WTC11 (cell line): ENCODE data around the gene CTLA4. TPM values are rescaled to one million over a fixed set of nuclear protein-coding genes. Genes with fewer than 3 reads are reported as not detected.

Experiments
- ATAC-seq: fragments of 200-7000 bp; cut with Tn5 transposase; 2 replicates; pipeline ENCODE4 v1.10.0; 2021; ENCODE audit warnings: mild to moderate bottlenecking, moderate library complexity
- CTCF ChIA-PET: fragments of 300-600 bp; sonication (Branson Sonifier 250); formaldehyde crosslinking; loops from one replicate; lab custom pipeline; 2021; ENCODE audit warnings: antibody characterized with exemption; lab: Charles Lee
- POLR2A ChIA-PET: fragments of 350-600 bp; sonication (Branson Sonifier 250); formaldehyde crosslinking; loops from one replicate; lab custom pipeline; 2021; ENCODE audit warnings: antibody characterized with exemption; lab: Charles Lee
- DNase-seq: peaks from one replicate; pipeline ENCODE4 v3.0.0; 2021; ENCODE audit warnings: low spot score
- H3K27ac Mint-ChIP-seq: 2 replicates; pipeline ENCODE4 v1.8.0; 2021; ENCODE audit warnings: mixed read lengths
- H3K27me3 Mint-ChIP-seq: 2 replicates; pipeline ENCODE4 v1.8.0; 2021; ENCODE audit warnings: low read depth, mild to moderate bottlenecking, moderate library complexity, mixed read lengths
- H3K36me3 Mint-ChIP-seq: 2 replicates; pipeline ENCODE4 v1.8.0; 2021; ENCODE audit warnings: mixed read lengths
- H3K4me1 Mint-ChIP-seq: 2 replicates; pipeline ENCODE4 v1.8.0; 2022; ENCODE audit warnings: mixed read lengths
- H3K4me3 Mint-ChIP-seq: 2 replicates; pipeline ENCODE4 v1.8.0; 2021; ENCODE audit warnings: mild to moderate bottlenecking, moderate library complexity, mixed read lengths
- H3K9me3 Mint-ChIP-seq: 2 replicates; pipeline ENCODE4 v1.8.0; 2021; ENCODE audit warnings: mixed read lengths
- ATF1 ChIP-seq: sonication (generic); formaldehyde crosslinking; IDR thresholded peaks from 2 replicates; pipeline ENCODE4 v1.8.1; 2023; ENCODE audit warnings: mild to moderate bottlenecking, moderate library complexity, missing genetic modification reagents
- ETV6 ChIP-seq: sonication (generic); formaldehyde crosslinking; IDR thresholded peaks from 2 replicates; pipeline ENCODE4 v1.8.1; 2022; ENCODE audit warnings: mild to moderate bottlenecking, missing genetic modification reagents
- FOXP1 ChIP-seq: sonication (generic); formaldehyde crosslinking; IDR thresholded peaks from 2 replicates; pipeline ENCODE4 v1.8.0; 2022; ENCODE audit warnings: missing genetic modification reagents, mild to moderate bottlenecking, moderate library complexity, borderline replicate concordance
- GTF2I ChIP-seq: fragments of 250-450 bp; sonication (Bioruptor Pico); conservative IDR thresholded peaks from 2 replicates; pipeline ENCODE4 v1.4.0; 2021; ENCODE audit warnings: mild to moderate bottlenecking
- HMGA2 ChIP-seq: fragments of 250-450 bp; sonication (Bioruptor Pico); IDR thresholded peaks from 2 replicates; pipeline ENCODE4 v1.4.0; 2021; ENCODE audit warnings: mild to moderate bottlenecking, moderate library complexity
- IRF2 ChIP-seq: sonication (generic); formaldehyde crosslinking; IDR thresholded peaks from 2 replicates; pipeline ENCODE4 v1.8.0; 2022; ENCODE audit warnings: low read depth, missing genetic modification reagents, borderline replicate concordance
- JUN ChIP-seq: sonication (generic); formaldehyde crosslinking; IDR thresholded peaks from 2 replicates; pipeline ENCODE4 v1.8.0; 2023; ENCODE audit warnings: mild to moderate bottlenecking, missing genetic modification reagents
- MYBL2 ChIP-seq: sonication (generic); formaldehyde crosslinking; IDR thresholded peaks from 2 replicates; pipeline ENCODE4 v1.8.1; 2023; ENCODE audit warnings: mild to moderate bottlenecking, moderate library complexity, missing genetic modification reagents
- NFE2L1 ChIP-seq: sonication (generic); formaldehyde crosslinking; IDR thresholded peaks from 2 replicates; pipeline ENCODE4 v1.8.1; 2023; ENCODE audit warnings: missing genetic modification reagents
- NFYB ChIP-seq: sonication (generic); formaldehyde crosslinking; conservative IDR thresholded peaks from 2 replicates; pipeline ENCODE4 v1.8.0; 2022; ENCODE audit warnings: low read depth, missing genetic modification reagents
- NR2C2 ChIP-seq: sonication (generic); formaldehyde crosslinking; IDR thresholded peaks from 2 replicates; pipeline ENCODE4 v1.8.0; 2022; ENCODE audit warnings: mild to moderate bottlenecking, missing genetic modification reagents
- OVOL2 ChIP-seq: fragments of 250-450 bp; sonication (Bioruptor Pico); IDR thresholded peaks from 2 replicates; pipeline ENCODE4 v1.9.0; 2021; ENCODE audit warnings: mild to moderate bottlenecking, borderline replicate concordance
- RELA ChIP-seq: sonication (generic); formaldehyde crosslinking; IDR thresholded peaks from 2 replicates; pipeline ENCODE4 v1.8.1; 2022; ENCODE audit warnings: missing genetic modification reagents, mild to moderate bottlenecking, borderline replicate concordance
- SMAD4 ChIP-seq: sonication (generic); formaldehyde crosslinking; IDR thresholded peaks from 2 replicates; pipeline ENCODE4 v1.8.0; 2022; ENCODE audit warnings: mild to moderate bottlenecking, missing genetic modification reagents
- TP53 ChIP-seq: sonication (generic); formaldehyde crosslinking; IDR thresholded peaks from 2 replicates; pipeline ENCODE4 v1.8.1; 2023; ENCODE audit warnings: mild to moderate bottlenecking, missing genetic modification reagents
- ZNF121 ChIP-seq: sonication (generic); formaldehyde crosslinking; IDR thresholded peaks from 2 replicates; pipeline ENCODE4 v1.8.0; 2023; ENCODE audit warnings: missing genetic modification reagents
- total RNA-seq: library from RNA; stranded (reverse); gene quantifications from 3 replicates; pipeline ENCODE4 v1.2.3, GENCODE V29; 2021
- TF ChIP-seq, protein P1 (sequence below): sonication (generic); formaldehyde crosslinking; IDR thresholded peaks from 2 replicates; pipeline ENCODE4 v1.8.1; 2022; ENCODE audit warnings: low read depth, mild to moderate bottlenecking, moderate library complexity, missing genetic modification reagents, borderline replicate concordance
- TF ChIP-seq, protein P2 (sequence below): fragments of 250-450 bp; sonication (Bioruptor Pico); IDR thresholded peaks from 2 replicates; pipeline ENCODE4 v1.9.0; 2021; ENCODE audit warnings: mild to moderate bottlenecking, borderline replicate concordance
- TF ChIP-seq, protein P3 (sequence below): sonication (generic); formaldehyde crosslinking; IDR thresholded peaks from 2 replicates; pipeline ENCODE4 v1.8.0; 2023; ENCODE audit warnings: mild to moderate bottlenecking, missing genetic modification reagents
- TF ChIP-seq, protein P4 (sequence below): fragments of 250-450 bp; sonication (Bioruptor Pico); IDR thresholded peaks from 2 replicates; pipeline ENCODE4 v1.9.0; 2021; ENCODE audit warnings: mild to moderate bottlenecking
- TF ChIP-seq, protein P5 (sequence below): sonication (generic); formaldehyde crosslinking; IDR thresholded peaks from 2 replicates; pipeline ENCODE4 v1.8.0; 2022; ENCODE audit warnings: missing genetic modification reagents
- TF ChIP-seq, protein P6 (sequence below): sonication (generic); formaldehyde crosslinking; IDR thresholded peaks from 2 replicates; pipeline ENCODE4 v1.8.1; 2022; ENCODE audit warnings: low read depth, missing genetic modification reagents, borderline replicate concordance

Gene CTLA4
- total RNA-seq, 1 experiment from 2014 or later: 0.31 TPM

DNA sequence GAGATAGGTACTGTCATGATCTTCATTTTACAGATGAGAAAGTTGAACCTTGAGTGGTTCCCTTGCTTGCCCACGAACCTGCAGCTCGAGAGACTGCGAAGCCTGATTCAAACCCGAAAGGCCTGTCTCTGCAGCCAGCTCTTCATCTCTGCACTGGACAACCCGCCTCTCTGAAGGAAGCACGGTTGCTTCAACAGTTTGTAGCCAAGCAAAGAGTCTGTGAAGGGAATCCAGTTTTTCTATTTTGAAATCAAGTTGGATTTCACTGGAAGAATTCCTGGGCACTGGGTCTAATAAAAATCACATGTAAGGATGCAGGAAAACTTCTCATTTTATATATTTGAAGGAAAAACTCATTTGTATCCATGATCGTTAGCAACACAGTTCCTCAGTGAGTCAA is 47.7 kb downstream of the CTLA4 start:
- ATAC-seq: no peak
- CTCF ChIA-PET: interaction anchor here (1.0 kb wide), 1 partner anchor 68 kb away, joined by 5 read pairs; no protein-coding TSS in a partner anchor
- no peak overlapping the region for H3K27ac Mint-ChIP-seq
- no peak overlapping the region for H3K4me3 Mint-ChIP-seq
- TF ChIP-seq ZNF121 (CRISPR knock-in tag) (no peak), MYBL2 (CRISPR knock-in tag) (no peak), FOXP1 (CRISPR knock-in tag) (no peak), TP53 (no peak), HMGA2 (no peak), SMAD4 (no peak), JUN (no peak), NFE2L1 (CRISPR knock-in tag) (no peak), RELA (CRISPR knock-in tag) (no peak)
- TF ChIP-seq, protein P1, sequence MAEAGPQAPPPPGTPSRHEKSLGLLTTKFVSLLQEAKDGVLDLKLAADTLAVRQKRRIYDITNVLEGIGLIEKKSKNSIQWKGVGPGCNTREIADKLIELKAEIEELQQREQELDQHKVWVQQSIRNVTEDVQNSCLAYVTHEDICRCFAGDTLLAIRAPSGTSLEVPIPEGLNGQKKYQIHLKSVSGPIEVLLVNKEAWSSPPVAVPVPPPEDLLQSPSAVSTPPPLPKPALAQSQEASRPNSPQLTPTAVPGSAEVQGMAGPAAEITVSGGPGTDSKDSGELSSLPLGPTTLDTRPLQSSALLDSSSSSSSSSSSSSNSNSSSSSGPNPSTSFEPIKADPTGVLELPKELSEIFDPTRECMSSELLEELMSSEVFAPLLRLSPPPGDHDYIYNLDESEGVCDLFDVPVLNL (CRISPR knock-in tag): no peak
- TF ChIP-seq, all 79 proteins: peak for 0
- peaks cover 13% of the 10 kb centered on the region for H3K4me1 Mint-ChIP-seq
- H3K9me3 Mint-ChIP-seq: no peaks in the 10 kb centered on the region
- no peak for DNase-seq
- H3K27me3 Mint-ChIP-seq: no peaks in the 10 kb centered on the region; the same call in 1 of the 2 replicates
- POLR2A ChIA-PET: no interaction called here
- H3K36me3 Mint-ChIP-seq: no peaks in the 10 kb centered on the region

DNA sequence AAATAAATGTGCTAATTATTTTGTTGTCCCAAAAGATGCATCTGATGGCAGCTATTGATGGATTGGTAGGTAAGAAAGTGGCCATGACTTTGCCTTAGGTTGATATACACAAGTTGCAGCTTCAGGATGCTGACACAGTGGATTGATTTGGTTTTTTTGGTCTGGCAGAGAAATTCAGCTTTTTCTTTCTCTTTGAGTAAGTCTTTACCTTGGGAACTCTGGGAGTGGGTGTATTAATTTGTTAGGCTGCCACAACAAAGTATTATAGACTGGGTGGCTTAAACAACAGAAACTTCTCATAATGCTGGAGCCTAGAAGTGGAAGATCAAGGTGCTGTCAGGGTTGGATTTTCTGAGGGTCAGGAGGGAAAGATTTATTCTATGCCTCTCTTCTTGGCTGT is 49.2 kb downstream of the CTLA4 start:
- ATAC-seq: no peak
- CTCF ChIA-PET: no interaction called here

More for the DNA sequence above, 49.2 kb downstream of the CTLA4 start:
- no peak for DNase-seq
- POLR2A ChIA-PET: no interaction called here
- Mint-ChIP-seq H3K4me3 (no peak overlapping the region), H3K4me1 (peaks cover 13% of the 10 kb centered on the region), H3K27ac (no peak overlapping the region), H3K9me3 (no peaks in the 10 kb centered on the region), H3K36me3 (no peaks in the 10 kb centered on the region), H3K27me3 (no peaks in the 10 kb centered on the region; the same call in 1 of the 2 replicates)
- TF ChIP-seq, protein P2, sequence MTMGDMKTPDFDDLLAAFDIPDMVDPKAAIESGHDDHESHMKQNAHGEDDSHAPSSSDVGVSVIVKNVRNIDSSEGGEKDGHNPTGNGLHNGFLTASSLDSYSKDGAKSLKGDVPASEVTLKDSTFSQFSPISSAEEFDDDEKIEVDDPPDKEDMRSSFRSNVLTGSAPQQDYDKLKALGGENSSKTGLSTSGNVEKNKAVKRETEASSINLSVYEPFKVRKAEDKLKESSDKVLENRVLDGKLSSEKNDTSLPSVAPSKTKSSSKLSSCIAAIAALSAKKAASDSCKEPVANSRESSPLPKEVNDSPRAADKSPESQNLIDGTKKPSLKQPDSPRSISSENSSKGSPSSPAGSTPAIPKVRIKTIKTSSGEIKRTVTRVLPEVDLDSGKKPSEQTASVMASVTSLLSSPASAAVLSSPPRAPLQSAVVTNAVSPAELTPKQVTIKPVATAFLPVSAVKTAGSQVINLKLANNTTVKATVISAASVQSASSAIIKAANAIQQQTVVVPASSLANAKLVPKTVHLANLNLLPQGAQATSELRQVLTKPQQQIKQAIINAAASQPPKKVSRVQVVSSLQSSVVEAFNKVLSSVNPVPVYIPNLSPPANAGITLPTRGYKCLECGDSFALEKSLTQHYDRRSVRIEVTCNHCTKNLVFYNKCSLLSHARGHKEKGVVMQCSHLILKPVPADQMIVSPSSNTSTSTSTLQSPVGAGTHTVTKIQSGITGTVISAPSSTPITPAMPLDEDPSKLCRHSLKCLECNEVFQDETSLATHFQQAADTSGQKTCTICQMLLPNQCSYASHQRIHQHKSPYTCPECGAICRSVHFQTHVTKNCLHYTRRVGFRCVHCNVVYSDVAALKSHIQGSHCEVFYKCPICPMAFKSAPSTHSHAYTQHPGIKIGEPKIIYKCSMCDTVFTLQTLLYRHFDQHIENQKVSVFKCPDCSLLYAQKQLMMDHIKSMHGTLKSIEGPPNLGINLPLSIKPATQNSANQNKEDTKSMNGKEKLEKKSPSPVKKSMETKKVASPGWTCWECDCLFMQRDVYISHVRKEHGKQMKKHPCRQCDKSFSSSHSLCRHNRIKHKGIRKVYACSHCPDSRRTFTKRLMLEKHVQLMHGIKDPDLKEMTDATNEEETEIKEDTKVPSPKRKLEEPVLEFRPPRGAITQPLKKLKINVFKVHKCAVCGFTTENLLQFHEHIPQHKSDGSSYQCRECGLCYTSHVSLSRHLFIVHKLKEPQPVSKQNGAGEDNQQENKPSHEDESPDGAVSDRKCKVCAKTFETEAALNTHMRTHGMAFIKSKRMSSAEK: no peak
- TF ChIP-seq TP53: no peak
- no peak for TF ChIP-seq NFYB (CRISPR knock-in tag)
- TF ChIP-seq, protein P3, sequence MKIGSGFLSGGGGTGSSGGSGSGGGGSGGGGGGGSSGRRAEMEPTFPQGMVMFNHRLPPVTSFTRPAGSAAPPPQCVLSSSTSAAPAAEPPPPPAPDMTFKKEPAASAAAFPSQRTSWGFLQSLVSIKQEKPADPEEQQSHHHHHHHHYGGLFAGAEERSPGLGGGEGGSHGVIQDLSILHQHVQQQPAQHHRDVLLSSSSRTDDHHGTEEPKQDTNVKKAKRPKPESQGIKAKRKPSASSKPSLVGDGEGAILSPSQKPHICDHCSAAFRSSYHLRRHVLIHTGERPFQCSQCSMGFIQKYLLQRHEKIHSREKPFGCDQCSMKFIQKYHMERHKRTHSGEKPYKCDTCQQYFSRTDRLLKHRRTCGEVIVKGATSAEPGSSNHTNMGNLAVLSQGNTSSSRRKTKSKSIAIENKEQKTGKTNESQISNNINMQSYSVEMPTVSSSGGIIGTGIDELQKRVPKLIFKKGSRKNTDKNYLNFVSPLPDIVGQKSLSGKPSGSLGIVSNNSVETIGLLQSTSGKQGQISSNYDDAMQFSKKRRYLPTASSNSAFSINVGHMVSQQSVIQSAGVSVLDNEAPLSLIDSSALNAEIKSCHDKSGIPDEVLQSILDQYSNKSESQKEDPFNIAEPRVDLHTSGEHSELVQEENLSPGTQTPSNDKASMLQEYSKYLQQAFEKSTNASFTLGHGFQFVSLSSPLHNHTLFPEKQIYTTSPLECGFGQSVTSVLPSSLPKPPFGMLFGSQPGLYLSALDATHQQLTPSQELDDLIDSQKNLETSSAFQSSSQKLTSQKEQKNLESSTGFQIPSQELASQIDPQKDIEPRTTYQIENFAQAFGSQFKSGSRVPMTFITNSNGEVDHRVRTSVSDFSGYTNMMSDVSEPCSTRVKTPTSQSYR (CRISPR knock-in tag): no peak
- no peak for TF ChIP-seq NR2C2
- TF ChIP-seq, protein P4, sequence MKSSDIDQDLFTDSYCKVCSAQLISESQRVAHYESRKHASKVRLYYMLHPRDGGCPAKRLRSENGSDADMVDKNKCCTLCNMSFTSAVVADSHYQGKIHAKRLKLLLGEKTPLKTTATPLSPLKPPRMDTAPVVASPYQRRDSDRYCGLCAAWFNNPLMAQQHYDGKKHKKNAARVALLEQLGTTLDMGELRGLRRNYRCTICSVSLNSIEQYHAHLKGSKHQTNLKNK: no peak
- no peak for TF ChIP-seq ETV6 (CRISPR knock-in tag)
- no peak for TF ChIP-seq IRF2 (CRISPR knock-in tag)
- TF ChIP-seq, protein P5, sequence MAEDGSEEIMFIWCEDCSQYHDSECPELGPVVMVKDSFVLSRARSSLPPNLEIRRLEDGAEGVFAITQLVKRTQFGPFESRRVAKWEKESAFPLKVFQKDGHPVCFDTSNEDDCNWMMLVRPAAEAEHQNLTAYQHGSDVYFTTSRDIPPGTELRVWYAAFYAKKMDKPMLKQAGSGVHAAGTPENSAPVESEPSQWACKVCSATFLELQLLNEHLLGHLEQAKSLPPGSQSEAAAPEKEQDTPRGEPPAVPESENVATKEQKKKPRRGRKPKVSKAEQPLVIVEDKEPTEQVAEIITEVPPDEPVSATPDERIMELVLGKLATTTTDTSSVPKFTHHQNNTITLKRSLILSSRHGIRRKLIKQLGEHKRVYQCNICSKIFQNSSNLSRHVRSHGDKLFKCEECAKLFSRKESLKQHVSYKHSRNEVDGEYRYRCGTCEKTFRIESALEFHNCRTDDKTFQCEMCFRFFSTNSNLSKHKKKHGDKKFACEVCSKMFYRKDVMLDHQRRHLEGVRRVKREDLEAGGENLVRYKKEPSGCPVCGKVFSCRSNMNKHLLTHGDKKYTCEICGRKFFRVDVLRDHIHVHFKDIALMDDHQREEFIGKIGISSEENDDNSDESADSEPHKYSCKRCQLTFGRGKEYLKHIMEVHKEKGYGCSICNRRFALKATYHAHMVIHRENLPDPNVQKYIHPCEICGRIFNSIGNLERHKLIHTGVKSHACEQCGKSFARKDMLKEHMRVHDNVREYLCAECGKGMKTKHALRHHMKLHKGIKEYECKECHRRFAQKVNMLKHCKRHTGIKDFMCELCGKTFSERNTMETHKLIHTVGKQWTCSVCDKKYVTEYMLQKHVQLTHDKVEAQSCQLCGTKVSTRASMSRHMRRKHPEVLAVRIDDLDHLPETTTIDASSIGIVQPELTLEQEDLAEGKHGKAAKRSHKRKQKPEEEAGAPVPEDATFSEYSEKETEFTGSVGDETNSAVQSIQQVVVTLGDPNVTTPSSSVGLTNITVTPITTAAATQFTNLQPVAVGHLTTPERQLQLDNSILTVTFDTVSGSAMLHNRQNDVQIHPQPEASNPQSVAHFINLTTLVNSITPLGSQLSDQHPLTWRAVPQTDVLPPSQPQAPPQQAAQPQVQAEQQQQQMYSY (CRISPR knock-in tag): no peak
- no peak for TF ChIP-seq GTF2I (CRISPR knock-in tag)
- no peak for TF ChIP-seq SMAD4
- TF ChIP-seq, protein P6, sequence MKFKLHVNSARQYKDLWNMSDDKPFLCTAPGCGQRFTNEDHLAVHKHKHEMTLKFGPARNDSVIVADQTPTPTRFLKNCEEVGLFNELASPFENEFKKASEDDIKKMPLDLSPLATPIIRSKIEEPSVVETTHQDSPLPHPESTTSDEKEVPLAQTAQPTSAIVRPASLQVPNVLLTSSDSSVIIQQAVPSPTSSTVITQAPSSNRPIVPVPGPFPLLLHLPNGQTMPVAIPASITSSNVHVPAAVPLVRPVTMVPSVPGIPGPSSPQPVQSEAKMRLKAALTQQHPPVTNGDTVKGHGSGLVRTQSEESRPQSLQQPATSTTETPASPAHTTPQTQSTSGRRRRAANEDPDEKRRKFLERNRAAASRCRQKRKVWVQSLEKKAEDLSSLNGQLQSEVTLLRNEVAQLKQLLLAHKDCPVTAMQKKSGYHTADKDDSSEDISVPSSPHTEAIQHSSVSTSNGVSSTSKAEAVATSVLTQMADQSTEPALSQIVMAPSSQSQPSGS (CRISPR knock-in tag): no peak
- TF ChIP-seq OVOL2 (CRISPR knock-in tag): no peak
- no peak for TF ChIP-seq ATF1
